GM21528 (cell line): ENCODE results near the gene STXBP5.

ENCODE experiments used
- ATAC-seq: cut with Tn5 transposase; IDR thresholded peaks from one replicate; pipeline ENCODE4 v1.9.1; 2021; ENCODE audit warnings: mild to moderate bottlenecking, moderate library complexity; ENCODE audit not compliant: unreplicated experiment, low FRiP score

Gene STXBP5

DNA sequence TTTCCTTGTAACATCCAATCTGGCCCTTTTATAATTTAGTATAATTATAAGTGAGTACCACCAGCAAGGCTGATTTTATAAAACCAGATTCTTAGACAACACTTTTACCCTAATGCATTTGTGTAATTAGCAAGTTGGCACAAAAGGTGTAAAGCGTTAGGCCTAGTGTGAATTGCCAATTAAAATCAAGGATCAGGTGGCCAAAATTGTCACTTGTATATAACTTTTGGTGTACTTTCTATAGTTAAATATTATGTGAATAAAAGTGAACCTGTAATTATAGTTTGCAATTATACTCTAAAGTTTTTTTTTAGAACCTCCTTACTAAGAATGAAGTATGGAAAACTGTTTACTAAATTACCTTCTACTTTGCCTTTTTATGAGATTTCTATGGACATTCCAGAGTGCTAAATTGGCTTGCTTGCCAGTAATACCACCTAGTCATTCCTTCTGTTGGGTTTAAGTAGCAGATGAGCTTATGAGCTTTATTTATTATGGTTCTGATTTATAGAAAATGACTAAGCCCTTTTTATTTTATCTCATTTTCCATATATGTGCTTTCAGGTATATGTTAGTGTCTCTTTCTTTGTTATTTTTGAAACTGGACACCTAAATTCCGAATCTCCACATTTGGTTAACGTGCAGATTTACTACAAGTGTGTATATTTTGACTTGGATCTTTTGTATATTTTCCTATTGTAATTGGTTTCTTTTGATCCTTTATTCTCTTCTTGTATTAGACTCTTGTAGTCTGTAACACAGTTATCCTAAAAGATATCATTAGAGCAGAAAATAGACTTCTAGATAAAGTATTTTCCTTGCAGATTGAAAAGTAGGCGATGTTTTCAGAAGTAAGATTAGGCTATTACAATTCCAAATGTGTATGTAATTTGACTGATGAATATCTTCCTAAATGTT lies 3.9 kb downstream of the STXBP5 start:
- no peak for ATAC-seq

- ATAC-seq, result no peak
These were observed 5.7 kb downstream of the STXBP5 start for GRCh38 chr6:147209762-147210449.

GRCh38 chr6:147211349-147211748 lies 7.1 kb downstream of the STXBP5 start:
- no peak for ATAC-seq

DNA sequence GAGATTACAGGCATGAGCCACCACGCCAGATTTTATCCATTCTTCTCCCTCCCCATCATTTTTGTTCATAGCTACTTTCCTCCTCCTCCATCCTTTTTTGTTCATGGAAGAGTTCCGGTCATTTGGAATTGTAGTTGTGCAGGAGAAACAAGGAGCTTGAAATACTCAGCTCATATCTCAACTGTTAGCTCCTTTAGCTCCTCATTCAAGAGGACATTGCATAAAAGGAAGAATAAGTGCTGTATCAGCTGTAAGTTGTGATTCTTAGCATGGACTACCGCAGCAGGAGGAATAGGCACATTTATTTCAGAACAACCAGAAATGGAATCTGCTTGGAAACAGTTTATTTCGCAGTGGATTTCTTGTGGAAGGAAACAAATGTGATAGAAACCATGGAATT lies 7.6 kb downstream of the STXBP5 start:
- ATAC-seq, result no peak

GRCh38 chr6:147212622-147213021 lies 8.4 kb downstream of the STXBP5 start:
- no peak for ATAC-seq

DNA sequence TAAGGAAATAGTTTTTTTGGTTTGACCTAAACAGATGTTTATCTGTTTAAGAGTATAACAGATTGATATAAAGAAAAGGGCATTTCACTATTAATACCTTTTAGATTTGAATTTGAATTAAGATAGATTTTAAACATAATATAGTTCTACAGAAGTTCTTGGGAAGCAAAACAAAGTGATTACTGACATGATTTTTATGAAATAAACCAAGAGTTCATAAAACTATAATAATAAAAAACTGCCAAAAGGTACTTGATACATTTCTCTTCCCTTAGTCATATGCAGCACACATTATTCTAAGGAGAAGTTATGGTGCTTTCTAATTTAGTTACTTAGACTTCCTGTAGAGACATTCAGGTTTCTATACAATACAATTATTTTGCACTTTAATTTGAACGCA lies 9.6 kb downstream of the STXBP5 start:
- no peak for ATAC-seq

DNA sequence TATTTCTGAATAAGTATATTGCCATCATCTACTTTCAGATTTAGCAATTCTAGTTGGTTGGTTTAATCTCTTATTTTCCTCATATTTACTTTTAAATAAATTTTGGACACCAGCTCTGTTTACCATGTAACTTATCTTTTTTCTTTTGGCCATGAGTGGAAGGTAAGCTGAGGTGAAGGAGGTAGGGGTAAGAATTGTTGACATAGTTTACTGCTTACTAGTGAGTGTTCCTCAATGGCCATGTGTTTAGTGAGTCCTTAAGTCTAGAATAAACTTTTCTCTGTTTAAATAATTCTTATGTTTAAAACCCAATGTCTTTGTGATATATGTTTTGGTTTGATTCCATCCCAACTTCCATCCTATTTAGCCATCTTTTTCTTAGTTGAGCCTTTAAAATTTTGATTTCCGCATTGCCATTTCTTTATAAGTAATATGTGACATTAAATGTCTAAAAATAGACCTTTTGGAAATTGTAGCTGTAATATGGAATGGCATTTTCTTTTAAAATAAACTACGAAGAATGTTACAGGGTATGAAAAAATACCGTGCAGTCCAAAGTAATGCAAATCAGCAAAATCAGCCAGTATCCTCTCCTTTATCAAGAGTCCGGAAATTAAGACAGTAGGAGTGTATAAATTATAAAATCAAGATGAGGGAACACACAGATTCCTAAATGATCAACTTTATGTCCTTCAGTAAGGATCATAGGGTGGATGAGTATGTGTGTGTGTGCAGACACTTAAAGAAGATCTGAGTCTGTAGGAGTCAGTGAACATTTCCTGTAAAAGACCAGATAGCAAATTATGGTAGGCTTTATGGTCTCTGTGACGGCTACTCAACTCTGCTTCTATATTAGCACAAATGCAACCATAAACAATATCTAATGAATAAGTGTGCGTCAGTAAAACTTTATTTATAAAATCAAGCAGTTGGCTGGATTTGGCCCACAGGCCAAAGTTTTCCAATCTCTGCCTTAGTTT lies 10.3 kb downstream of the STXBP5 start:
- no peak for ATAC-seq

DNA sequence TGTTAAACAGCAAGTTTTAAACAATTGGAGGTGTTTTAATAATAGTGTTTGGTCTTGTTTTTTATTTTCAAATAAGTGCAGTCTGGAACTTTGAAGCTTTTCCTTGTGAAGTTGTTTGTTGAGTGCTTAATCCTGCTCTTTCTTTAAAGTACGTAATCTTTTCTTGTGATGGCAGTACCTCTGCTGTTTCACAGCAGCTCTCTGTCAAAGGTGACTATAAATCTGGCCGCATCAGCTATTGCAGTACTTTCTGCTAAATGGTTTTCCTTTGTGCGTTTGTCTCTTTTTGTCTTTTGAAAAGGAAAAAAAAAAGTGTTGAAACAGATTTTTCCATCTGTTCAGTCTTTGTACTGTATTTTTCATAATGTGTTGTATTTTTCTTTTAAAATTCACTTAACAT lies 12.7 kb downstream of the STXBP5 start:
- ATAC-seq, result no peak

DNA sequence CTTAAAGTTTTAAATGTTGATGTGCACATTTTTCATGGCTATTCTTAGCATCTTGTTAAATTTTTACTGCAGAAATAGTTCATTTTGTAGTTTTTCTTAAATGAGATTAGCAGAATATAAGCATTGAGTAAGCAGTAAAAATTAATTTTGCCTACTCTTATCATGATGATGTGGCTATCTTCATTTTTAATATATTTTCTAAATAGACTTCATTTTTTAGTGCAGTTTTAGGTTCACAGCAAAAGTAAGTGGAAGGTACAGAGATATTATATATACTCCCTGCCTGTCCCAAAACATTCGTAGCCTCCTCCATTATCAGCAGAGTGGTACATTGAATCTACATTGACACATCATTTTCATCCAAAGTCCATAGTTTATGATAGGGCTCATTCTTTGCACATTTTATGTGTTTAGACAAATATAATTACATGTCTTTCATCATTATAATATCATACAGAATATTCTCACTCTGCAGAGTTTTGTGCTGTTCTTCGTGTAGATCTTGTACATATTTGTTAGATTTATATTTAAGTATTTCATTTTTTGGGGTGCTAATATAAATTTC lies 13.7 kb downstream of the STXBP5 start:
- ATAC-seq, result no peak

DNA sequence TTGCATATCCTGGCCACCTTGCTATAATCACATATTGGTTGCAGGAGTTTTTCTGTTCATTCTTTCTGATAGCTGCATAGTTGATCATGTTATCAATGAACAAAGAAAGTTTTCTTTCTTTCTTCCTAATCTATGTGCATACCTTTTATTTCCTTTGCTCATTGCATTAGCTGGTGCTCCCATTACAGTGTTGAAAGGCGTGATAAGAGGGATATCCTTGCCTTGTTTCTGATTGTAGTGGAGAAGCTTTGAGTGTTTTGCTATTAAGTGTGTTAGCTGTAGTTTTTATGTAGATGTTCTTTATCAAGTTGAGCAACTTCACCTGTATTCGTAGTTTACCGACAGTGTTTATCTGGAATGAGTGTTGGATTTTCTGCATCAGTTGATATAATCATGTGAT lies 14.6 kb downstream of the STXBP5 start:
- no peak for ATAC-seq

DNA sequence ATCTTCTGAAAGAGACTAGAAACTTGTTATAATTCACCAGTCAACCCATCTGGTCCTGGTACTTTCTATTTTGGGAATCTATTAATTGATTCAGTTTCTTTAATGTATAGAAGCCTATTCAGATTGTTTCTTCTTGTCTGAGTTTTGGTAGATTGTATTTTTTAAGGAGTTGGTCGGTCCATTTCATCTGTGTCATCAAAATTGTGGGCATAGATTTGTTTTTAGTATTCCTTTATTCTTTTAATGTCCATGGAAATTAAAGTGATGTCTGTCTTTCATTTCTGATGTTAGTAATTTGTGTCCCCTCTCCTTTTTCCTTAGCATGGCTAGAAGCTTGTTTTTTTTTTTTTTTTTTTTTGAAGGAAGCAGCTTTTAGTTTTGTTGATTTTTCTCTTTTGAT lies 15.2 kb downstream of the STXBP5 start:
- ATAC-seq, result no peak

GRCh38 chr6:147220345-147220744 lies 16.1 kb downstream of the STXBP5 start:
- no peak for ATAC-seq

- no peak for ATAC-seq
These were observed 17.5 kb downstream of the STXBP5 start for GRCh38 chr6:147221739-147222138.

DNA sequence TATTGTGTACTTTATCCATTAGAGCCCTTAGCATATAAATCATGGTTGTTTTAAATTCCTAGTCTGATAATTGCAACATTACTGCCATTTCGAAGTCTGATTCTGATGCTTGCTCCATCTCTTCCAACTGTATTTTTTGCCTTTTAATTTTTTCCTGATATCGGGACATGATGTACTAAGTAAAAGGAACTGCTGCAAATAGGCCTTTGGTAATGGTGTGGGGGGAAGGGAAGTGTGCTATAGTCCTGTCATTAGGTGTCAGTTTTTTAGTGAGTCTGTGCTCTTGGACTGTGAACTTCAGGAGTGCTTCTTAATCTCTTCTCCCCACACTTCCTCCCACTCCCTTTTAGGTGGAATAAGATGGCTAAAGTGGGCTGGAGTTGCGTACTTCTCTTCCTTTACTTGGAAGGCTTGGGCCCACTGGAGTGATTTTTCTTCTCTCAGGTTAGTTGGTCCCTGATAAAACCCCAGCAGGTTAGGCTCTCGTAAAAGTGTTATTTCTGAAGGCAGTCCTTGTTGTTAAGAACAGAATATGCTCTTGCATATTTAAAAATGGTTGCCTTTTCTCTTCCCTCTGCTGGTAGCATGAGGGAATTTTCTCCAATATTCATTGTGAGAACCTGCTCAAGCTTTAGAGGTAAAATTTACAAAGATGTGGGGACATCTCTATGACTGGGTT lies 18.1 kb downstream of the STXBP5 start:
- no peak for ATAC-seq

DNA sequence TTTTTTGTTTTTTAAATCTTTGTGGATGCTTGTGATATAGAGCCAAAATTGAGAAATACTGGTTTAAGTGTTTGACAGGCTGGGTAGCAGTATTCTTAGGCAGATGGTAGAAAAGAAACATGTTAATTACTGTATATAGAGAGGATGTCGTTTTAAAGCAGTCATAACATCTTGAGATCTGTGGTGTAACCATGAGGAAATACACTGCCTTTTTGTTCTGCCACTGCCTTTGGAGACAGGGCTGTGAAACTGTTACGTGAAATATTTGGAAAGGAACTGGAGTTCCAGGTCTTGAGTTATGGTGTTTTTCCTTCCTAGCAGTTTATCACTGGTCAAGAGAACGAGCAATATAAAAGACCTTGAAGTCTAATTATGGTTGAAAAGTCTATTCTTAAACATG lies 19.5 kb downstream of the STXBP5 start:
- no peak for ATAC-seq

DNA sequence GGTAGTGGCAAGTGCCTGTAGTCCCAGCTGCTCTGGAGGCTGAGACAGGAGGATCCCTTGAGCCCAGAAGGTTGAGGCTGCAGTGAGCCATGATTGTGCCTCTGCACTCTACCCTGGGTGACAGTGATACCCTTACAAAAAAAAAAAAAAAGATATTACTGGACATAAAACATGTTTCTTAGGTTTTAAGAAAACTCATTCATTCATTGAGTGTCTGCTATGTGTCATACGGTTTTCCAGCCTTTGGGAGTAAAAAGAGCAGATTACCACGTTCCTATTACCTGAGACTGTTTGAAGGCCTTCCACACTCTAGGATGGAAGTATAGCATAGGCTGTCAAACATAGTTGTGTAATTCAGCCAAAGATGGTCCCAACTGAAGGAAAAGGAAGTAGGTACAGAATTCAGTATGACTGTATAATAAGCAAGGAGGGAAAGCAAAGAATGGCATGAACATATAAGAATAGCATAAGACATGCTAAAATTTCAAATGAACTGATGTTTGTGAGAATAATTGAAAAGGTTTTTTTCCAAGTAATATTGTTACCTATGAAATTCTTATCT lies 22.0 kb downstream of the STXBP5 start:
- no peak for ATAC-seq

- no peak for ATAC-seq
These were observed 22.7 kb downstream of the STXBP5 start for GRCh38 chr6:147226877-147227276.

GRCh38 chr6:147227770-147228320 lies 23.6 kb downstream of the STXBP5 start:
- ATAC-seq, result no peak

DNA sequence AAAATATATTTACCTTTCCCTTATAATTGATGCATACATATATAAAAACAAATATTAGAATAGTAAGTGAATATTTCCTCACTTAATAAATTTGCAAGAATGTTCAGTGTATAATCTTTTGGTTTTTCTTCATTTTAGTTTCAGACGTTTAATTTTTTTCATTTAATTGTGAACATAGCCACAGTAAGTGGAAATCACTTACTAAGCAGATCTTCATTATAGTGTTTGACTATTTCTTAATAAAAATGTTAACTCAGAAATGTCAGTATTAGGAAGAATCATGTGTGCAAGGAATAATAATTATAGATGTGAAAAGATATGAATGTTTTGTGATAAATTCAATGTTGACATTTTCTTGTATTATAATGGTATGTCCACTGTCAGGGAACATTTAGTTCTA lies 27.4 kb downstream of the STXBP5 start:
- no peak for ATAC-seq
